Activated CD4-positive, alpha-beta T cell treated with anti-CD3 and anti-CD28 coated beads, Interleukin-2, amount 50 U/mL, for 16 hours (primary cell): ENCODE measurements around the gene WDR5.

Experiments
- DNase-seq: peaks from one replicate; pipeline ENCODE4 v3.0.0-alpha.2; 2020

WDR5 gene

DNA sequence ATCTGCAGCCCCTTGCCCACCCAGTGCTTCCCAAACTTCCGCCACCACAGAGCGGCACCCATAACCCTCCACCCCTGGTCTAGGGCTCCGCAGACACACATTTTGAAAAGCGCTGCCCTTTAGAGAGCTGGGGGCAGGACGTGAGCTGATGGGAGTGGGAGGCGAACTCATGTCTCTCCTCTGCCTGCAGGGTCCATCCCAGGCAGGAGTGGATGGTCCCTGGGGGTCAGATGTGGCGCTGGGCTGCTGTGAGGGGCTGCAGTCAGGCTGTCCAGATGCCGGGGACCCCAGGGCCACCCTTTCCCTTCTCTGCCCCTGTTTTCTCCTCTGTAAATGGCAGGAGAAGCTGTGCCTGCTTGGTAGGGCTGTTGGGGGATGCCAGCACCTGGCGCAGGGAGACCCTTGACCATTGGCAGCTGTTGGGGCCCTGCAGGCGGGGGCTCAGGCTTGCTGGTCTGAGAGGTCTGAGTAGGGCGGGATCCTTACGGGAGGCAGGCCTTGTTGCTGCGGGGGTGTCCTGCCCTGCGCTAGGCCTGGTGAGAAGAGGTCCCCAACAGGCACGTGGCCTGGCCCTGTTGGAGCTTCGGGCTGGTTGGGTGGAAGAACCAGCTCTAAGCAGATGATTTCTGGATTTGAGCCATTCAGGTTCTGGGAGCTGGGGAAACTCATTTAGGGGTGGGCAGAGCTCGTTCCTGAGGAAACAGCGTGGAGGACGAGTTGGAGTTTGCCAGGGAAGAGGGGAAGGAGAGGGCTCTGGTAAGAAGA, 38.8 kb downstream of the WDR5 start:
- no peak for DNase-seq

GRCh38 chr9:134175291-134175807, 39.5 kb downstream of the WDR5 start:
- no peak for DNase-seq

DNA sequence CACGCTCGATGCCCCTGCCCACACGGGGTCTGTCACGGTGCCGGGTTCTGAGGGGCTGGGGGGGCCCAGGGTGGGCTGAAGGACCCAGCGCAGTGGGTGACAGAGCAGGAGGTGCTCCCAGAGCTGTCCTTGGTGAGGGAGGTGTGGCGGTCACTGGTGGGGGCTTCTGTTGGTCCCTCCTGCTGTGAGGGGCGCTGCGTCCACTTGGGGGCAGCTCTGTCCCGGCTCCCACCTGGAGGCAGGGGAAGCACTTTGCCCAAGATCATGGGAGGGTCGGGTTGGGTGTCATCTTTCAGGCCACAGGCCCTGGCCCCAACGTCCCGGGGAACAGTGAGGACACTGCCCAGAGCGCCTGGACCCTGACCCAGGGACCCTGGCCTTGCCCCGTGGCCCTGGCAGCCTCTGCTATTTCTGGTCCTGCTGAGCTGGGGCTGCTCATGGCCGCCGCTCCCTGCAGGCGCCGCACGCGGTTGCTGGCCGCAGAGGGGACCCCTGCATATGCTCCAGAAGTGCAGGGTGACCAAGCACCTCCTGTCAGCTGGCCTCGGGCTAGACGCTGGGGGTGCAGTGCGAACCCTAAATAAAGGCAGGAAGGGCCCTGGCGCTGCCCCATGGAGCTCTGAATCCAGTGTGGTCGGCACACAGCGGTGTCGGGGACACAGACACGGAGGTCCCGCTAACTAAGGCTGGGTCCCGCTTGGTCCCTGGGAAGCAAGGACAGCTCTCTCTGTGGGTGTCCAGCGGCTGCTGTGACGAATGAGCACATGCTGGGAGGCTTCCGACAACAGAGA, 40.1 kb downstream of the WDR5 start:
- no peak for DNase-seq

DNA sequence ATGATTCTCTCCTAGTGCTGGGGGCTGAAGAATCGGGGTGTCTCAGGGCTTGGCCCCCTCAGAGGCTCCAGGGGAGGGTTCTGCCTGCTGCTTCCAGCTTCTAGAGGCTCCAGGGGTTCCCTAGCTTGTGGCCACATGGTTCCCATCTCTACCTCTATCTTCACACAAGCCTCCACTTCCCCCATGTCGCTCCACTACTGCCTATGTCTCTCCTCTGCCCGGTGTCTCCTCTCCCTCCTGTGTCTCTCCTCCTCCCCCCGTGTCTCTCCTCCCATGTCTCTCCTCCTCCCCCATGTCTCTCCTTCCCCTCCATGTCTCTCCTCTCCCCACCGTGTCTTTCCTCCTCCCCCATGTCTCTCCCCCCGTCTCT, 40.7 kb downstream of the WDR5 start:
- no peak for DNase-seq

DNA sequence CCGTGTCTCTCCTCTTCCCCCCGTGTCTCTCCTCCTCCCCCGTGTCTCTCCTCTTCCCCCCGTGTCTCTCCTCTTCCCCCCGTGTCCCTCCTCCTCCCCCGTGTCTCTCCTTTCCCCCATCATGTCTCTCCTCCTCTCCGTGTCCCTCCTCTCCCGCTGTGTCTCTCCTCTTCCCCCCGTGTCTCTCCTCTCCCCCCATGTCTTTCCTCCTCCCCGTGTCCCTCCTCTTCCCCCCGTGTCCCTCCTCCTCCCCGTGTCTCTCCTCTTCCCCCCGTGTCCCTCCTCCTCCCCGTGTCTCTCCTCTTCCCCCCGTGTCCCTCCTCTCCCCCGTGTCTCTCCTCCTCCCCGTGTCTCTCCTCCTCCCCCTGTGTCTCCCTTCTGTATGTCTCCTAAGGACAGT, 41.3 kb downstream of the WDR5 start:
- no peak for DNase-seq

DNA sequence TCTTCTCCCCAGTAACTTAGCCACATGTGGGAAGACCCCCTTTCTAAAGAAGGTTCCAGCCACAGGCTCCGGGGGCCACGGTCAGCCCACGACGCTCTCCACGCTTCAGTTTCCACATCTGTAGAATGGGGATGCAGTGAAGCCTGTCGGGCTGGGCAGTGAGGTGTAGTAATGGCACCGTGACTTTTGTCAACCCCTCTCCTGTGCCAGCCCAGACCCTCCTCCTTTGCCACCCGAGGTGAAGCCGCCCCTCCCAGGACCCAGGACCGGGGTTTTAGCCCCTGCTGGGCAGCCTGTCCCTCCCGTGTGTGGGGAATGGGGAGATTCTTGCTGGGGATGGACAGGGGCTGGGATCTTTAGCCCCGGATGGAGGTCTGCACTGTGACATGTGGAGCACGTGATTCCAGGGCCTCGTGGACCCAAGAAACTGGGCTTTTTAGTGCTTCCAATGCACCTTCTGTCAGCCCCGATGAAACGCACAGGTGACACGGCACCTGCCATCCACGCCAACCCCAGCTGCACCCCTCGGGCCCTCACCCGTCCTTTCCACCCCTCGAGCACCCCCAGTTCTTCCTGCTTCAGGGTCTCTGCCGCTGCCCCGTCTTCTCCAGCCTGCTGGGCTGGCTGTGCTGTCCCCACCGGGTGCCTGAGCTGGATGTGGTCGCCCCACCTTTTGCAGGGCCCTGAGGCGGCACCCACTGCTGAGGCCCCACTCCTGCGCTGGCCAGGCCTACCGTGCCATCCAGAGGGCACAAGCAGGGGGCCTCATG, 41.9 kb downstream of the WDR5 start:
- no peak for DNase-seq

- DNase-seq = no peak
Measured at GRCh38 chr9:134178394-134178767, 42.5 kb downstream of the WDR5 start.

DNA sequence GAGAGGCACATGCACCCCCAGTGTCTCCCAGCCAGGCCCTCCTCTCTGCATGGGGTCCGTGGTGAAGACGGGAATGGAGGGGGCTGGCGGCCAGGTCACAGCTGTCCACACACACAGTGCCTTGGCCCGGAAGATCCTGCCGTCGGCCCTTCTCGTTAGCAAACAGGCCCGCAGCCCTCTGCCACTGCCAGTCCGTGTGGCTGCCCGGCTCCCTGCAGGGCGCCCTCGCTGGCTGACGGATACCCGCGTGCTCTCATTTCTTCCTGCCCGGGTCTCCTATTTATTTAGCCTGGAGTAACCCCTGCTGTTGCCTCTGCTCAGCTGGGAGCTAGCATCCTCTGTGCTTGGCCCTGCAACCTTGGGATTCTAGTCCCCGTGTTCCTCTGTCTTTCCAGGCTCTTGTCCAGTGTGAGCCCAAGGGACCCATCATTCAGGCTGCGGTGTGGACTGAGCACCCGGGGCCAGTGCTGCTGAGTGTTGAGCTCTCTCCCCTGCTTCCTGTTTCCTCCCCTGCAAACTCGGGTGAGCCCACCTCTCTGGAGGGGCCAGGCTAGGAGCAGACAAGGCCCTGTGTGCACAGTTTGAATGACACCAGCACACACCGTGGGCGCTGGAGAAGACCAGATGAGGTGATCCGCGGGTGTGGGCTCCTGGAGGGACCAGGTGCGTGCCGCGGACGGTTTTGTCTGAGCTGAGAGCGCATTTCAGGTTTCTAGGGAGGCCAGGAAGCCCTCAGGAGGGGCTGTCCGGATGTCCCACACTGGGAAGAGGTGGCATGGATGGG, 43.1 kb downstream of the WDR5 start:
- no peak for DNase-seq

DNA sequence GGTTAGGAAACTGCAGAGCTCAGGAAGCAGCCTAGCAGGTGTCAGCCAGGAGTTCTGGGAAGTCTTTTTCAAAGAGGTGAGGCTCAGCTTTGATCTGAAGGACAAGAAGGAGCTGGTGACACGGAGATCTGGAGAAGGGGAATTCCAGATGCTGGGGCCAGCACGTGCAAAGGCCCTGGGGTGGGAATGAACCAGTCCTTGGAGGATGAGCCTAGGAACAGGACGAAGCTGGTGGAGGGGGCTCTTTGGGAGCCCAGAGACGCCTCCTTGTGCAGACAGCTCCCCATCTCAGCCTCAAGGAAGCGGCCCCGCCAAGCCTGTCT, 43.7 kb downstream of the WDR5 start:
- no peak for DNase-seq

- no peak for DNase-seq
Measured at GRCh38 chr9:134179918-134180785, 44.3 kb downstream of the WDR5 start.

DNA sequence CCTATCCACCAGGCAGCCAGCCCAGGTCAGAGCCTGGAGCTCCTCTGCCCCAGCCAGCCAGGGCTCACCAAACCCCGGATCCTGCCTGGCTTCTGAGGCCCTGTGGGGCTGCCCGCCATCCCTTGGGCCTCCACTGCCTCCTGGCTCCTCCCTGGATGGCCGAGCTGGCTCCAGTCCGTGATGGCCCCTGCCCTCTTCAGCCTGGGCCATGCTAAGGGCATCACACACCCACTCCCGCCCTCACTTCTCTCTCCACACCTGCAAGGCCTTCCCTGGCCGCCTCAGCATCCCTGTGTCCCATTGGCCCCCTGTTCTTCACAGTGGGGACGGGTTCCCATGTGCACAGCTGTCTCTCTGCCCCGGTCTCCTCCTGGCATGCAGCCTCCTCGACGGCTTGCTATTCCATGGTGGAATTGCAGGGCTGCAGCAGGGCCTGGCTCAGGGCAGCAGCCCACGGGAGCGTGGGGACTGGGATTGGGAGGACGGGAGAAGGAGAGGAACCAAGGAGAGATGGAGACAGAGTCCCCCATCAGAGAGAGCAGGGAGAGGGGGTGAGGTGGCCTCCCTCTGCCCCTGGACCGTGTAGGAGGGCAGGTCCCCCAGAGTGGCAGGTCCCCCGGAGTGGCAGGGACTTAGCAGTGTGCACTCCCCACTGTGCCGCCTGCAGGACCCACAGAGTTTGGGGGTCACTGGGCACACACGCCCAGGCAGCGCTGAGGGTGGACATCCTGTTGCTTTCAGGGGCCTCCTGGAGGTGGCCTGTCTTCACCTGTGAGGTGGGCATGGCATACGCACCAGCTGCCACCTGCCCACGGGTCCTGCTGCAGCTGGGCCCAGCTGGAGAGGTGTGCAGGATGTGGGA, 45.1 kb downstream of the WDR5 start:
- no peak for DNase-seq

- DNase-seq = peak; percentile 14
Measured at GRCh38 chr9:134181648-134182034, 45.8 kb downstream of the WDR5 start.

- DNase-seq = no peak
Measured at GRCh38 chr9:134182554-134183085, 46.7 kb downstream of the WDR5 start.

DNA sequence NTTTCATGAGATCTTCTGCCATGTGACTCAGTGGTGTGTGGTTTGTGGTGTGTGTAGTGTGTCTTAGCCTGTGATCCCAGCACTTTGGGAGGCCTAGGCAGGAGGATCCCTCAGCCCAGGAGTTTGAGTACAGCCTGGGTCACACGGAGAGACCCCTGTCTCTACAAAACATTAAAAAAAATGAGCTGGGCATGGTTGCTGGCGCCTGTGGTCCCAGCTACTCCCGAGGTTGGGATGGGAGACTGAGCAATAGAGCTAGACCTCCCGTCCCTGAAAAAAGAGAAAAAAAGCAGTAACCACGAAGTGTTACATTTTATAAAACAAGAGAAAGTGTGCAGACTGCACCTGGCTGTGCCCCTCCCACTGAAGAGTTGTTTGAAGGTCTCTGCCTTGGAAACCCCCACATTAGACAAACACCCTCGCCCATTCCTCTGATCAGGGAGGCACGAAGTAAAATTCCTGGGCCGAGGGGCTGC, 49.7 kb downstream of the WDR5 start:
- DNase-seq = no peak

DNA sequence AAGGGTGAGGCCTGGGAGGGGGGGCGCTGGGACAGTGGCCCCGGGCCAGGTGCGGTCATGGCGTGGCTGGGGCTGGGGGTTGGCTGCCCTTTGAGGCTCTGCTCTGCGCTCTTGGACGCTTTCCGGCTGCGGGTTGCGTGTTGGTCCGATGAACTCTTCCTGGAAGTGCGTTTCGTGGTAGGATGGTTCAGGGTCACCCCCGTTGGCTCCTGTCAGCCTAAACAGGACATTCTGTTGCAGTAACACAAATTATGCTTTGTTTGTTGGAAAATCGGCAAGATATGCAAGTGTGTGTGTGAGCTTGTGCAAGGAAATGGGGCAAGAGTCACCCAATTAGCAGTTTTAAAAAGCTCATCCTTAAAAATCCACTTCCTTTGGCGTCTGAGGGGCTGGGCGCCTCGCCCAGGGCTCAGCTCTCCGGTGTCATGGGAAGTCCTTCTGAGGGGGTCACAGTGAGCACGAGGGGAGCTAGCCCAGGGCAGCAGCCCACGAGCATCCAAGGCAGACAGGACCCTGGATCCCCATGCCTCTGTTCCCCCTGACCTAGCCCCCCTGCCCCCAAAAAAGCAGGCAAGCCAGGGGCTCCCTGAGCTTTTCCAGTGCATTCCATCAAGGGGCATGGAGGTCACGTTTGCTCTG, 50.7 kb downstream of the WDR5 start:
- DNase-seq = no peak

- DNase-seq = no peak
Measured at GRCh38 chr9:134187110-134187531, 51.2 kb downstream of the WDR5 start.

GRCh38 chr9:134187891-134188385, 52.1 kb downstream of the WDR5 start:
- DNase-seq = no peak

- DNase-seq = no peak
Measured at GRCh38 chr9:134188386-134189144, 52.7 kb downstream of the WDR5 start.

DNA sequence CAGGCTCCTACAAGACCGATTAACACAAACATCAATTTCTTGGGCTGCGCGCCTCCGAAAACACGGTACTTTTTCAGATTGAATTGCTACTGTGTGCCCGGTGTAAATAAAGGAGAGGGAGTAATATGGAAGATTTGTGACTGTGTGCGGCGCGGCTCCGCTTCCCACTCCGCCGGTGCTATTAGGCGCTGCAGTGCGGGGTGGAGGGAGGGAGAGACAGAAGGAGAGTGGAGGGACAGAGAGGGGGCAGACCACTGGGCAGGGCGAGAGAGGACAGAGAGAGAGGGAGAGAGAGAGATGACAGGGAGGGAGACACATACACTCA, 53.2 kb downstream of the WDR5 start:
- DNase-seq = no peak
